Measurements from ENCODE around the gene SERPINE3.

SERPINE3 gene

GRCh38 chr13:51332566-51333361 lies 6.7 kb upstream of the SERPINE3 start:
- no peaks in the 10 kb centered on the region for H3K4me1 ChIP-seq
- H3K27ac ChIP-seq: no peak overlapping the region
- intact Hi-C loops (cut with DNase I; ENCODE audit: low total_unique reads): no loop called here
- H3K36me3 ChIP-seq: no peaks in the 10 kb centered on the region
- TF ChIP-seq, protein P1, sequence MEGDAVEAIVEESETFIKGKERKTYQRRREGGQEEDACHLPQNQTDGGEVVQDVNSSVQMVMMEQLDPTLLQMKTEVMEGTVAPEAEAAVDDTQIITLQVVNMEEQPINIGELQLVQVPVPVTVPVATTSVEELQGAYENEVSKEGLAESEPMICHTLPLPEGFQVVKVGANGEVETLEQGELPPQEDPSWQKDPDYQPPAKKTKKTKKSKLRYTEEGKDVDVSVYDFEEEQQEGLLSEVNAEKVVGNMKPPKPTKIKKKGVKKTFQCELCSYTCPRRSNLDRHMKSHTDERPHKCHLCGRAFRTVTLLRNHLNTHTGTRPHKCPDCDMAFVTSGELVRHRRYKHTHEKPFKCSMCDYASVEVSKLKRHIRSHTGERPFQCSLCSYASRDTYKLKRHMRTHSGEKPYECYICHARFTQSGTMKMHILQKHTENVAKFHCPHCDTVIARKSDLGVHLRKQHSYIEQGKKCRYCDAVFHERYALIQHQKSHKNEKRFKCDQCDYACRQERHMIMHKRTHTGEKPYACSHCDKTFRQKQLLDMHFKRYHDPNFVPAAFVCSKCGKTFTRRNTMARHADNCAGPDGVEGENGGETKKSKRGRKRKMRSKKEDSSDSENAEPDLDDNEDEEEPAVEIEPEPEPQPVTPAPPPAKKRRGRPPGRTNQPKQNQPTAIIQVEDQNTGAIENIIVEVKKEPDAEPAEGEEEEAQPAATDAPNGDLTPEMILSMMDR (IDR thresholded peaks at IDR 0.05): no peak
- DNase-seq: no peak
- no peaks in the 10 kb centered on the region for H3K9me3 ChIP-seq
- H3K27me3 ChIP-seq: no peaks in the 10 kb centered on the region
- no peak overlapping the region for H3K4me3 ChIP-seq

DNA sequence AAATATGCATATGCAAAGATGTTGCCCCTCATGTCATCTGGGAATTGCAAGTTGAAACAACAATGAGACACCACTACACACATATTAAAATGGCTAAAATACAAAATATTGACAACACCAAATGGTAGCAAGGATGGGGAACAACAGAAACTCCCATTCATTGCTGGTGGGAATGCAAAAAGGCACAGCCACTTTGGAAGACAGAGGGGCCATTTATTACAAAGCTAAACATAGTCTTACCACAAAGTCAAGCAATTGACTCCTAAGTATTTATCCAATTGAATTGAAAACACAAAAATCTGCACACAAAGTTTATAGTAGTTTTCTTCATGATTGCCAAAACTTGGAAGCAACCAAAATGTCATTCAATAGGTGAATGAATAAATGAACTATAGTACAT lies 6.1 kb upstream of the SERPINE3 start:
- H3K27ac ChIP-seq: no peak overlapping the region
- TF ChIP-seq, protein P1 (IDR thresholded peaks at IDR 0.05): no peak
- H3K4me3 ChIP-seq: no peak overlapping the region
- H3K27me3 ChIP-seq: no peaks in the 10 kb centered on the region
- no peaks in the 10 kb centered on the region for H3K4me1 ChIP-seq
- no peak for DNase-seq
- no peaks in the 10 kb centered on the region for H3K9me3 ChIP-seq
- intact Hi-C loops (cut with DNase I; ENCODE audit: low total_unique reads): no loop called here
- H3K36me3 ChIP-seq: no peaks in the 10 kb centered on the region

GRCh38 chr13:51333826-51334225 lies 5.7 kb upstream of the SERPINE3 start:
- Histone ChIP-seq H3K9me3 (no peaks in the 10 kb centered on the region), H3K27ac (no peak overlapping the region), H3K36me3 (no peaks in the 10 kb centered on the region), H3K4me1 (no peaks in the 10 kb centered on the region), H3K4me3 (no peak overlapping the region), H3K27me3 (no peaks in the 10 kb centered on the region)
- no peak for DNase-seq
- TF ChIP-seq, protein P1 (IDR thresholded peaks at IDR 0.05): no peak
- intact Hi-C loops (cut with DNase I; ENCODE audit: low total_unique reads): no loop called here

GRCh38 chr13:51336746-51337145 lies 2.7 kb upstream of the SERPINE3 start:
- H3K4me3 ChIP-seq: no peak overlapping the region
- no peaks in the 10 kb centered on the region for H3K4me1 ChIP-seq
- H3K27me3 ChIP-seq: no peaks in the 10 kb centered on the region
- no peaks in the 10 kb centered on the region for H3K9me3 ChIP-seq
- intact Hi-C loops (cut with DNase I; ENCODE audit: low total_unique reads): no loop called here
- TF ChIP-seq, protein P1 (IDR thresholded peaks at IDR 0.05): no peak
- no peak overlapping the region for H3K27ac ChIP-seq
- no peak for DNase-seq
- H3K36me3 ChIP-seq: no peaks in the 10 kb centered on the region

DNA sequence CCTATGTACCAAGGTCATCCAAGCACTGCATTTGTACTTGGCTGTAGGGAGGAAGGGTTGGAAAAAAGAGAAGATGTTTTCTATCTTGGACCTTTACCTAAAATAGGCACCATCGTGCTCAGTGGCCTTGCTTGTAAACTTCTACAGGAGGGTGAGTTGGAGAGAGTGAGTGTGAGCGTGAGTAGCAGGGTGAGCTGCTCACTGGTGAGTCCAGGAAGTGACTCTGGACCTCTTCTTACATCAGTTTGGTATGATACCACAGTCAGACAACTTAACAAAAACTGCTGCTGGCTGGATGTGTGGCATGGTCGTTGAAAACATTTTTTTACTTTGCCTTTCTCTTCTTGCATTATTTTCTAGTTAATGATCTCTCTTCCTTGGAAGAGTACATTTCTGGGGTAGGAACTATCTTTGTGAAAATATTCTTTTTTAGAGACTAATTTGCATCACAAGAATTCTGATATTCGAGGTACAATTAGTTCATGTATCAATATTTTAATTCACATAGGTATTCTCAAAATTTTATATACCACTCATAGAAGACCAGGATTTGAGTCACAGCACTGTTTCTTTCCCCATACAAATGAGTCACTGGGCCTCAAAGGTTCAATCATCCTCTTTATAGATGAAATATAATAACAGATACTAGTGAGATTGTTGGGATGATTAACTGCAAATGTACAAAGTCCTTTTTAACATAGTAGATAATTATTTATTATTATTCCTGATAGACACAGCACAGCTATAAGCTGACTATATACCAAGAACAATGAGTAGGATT lies 651 bp downstream of the SERPINE3 start:
- Histone ChIP-seq H3K9me3 (no peaks in the 10 kb centered on the region), H3K27ac (no peak overlapping the region), H3K4me3 (no peak overlapping the region), H3K36me3 (no peaks in the 10 kb centered on the region), H3K27me3 (no peaks in the 10 kb centered on the region), H3K4me1 (no peaks in the 10 kb centered on the region)
- TF ChIP-seq, protein P1 (IDR thresholded peaks at IDR 0.05): no peak
- intact Hi-C loops (cut with DNase I; ENCODE audit: low total_unique reads): no loop called here
- no peak for DNase-seq

Measured in tibial artery (tissue), 4 donors.